SU-DHL-6 (cell line): ENCODE measurements around the gene AMPD3.

Experiments
- H2AFZ ChIP-seq: fragments of 200-600 bp; sonication (generic); 2 replicates; pipeline ENCODE4 v1.6.1; 2014; ENCODE audit warnings: low read depth, mild to moderate bottlenecking, moderate library complexity, mixed read lengths, antibody characterized with exemption, low read length; ENCODE audit not compliant: severe bottlenecking
- H3F3A ChIP-seq: fragments of 200-600 bp; shearing (Covaris generic); 2 replicates; pipeline ENCODE4 v1.6.0; 2016; ENCODE audit warnings: antibody characterized with exemption, mild to moderate bottlenecking; ENCODE audit not compliant: insufficient read depth
- H3K27ac ChIP-seq: fragments of 200-600 bp; sonication (generic); 2 replicates; pipeline ENCODE4 v1.5.1; 2016; ENCODE audit warnings: low read depth, mild to moderate bottlenecking, low read length, moderate library complexity, mixed read lengths
- H3K27me3 ChIP-seq: fragments of 200-600 bp; sonication (generic), shearing (Covaris generic); 2 replicates; pipeline ENCODE4 v1.6.0; 2014; ENCODE audit warnings: mild to moderate bottlenecking, low read length
- H3K36me3 ChIP-seq: fragments of 200-600 bp; sonication (generic); 2 replicates; pipeline ENCODE4 v1.6.1; 2014; ENCODE audit warnings: mild to moderate bottlenecking, low read length, mixed read lengths
- H3K4me2 ChIP-seq: fragments of 300-600, 200-600 bp; shearing (Covaris generic), sonication (generic); 2 replicates; pipeline ENCODE4 v1.6.0; 2014; ENCODE audit warnings: low read length, low read depth, mild to moderate bottlenecking; ENCODE audit not compliant: poor library complexity, severe bottlenecking
- H3K4me3 ChIP-seq: fragments of 200-600 bp; sonication (generic); 2 replicates; pipeline ENCODE4 v1.5.1; 2014; ENCODE audit warnings: antibody characterized with exemption, low read length, mild to moderate bottlenecking, mixed read lengths; ENCODE audit not compliant: insufficient read depth, poor library complexity, severe bottlenecking
- H3K79me2 ChIP-seq: fragments of 200-600 bp; sonication (generic); 2 replicates; pipeline ENCODE4 v1.6.1; 2014; ENCODE audit warnings: mild to moderate bottlenecking, low read length, moderate library complexity; ENCODE audit not compliant: insufficient read depth
- H3K9ac ChIP-seq: fragments of 200-600 bp; sonication (generic); 2 replicates; pipeline ENCODE4 v1.7.0; 2014; ENCODE audit warnings: mild to moderate bottlenecking, low read length
- H3K9me2 ChIP-seq: fragments of 200-600 bp; sonication (generic); replicated peaks from 2 replicates; pipeline ENCODE4 v1.6.1; 2014; ENCODE audit warnings: low read length; ENCODE audit not compliant: insufficient read depth
- H3K9me3 ChIP-seq: fragments of 200-600 bp; sonication (generic); 2 replicates; pipeline ENCODE4 v1.6.1; 2014; ENCODE audit warnings: low read length, mixed read lengths; ENCODE audit not compliant: insufficient read depth
- H4K20me1 ChIP-seq: fragments of 200-600 bp; sonication (generic); 2 replicates; pipeline ENCODE4 v1.6.1; 2014; ENCODE audit warnings: low read depth, mild to moderate bottlenecking, antibody characterized with exemption, low read length, moderate library complexity, mixed read lengths
- CTCF ChIP-seq: fragments of 200-600 bp; sonication (generic); IDR thresholded peaks from one replicate; pipeline ENCODE4 v1.5.1; 2017; ENCODE audit warnings: antibody characterized with exemption, mild to moderate bottlenecking, low read length, moderate library complexity; ENCODE audit not compliant: insufficient read depth, poor library complexity, severe bottlenecking
- EZH2phosphoT487 ChIP-seq: fragments of 200-600 bp; sonication (generic), shearing (Covaris generic); conservative IDR thresholded peaks from 2 replicates; pipeline ENCODE4 v1.6.1; 2018; ENCODE audit warnings: mild to moderate bottlenecking, antibody characterized with exemption, low read length, moderate library complexity, mixed read lengths

The AMPD3 gene

GRCh38 chr11:10481560-10482349 is 26.7 kb downstream of the AMPD3 start:
- Histone ChIP-seq H3F3A (no peaks in the 10 kb centered on the region), H3K27me3 (no peaks in the 10 kb centered on the region), H3K27ac (no peak overlapping the region), H3K4me3 (no peak overlapping the region), H3K9me3 (no peaks in the 10 kb centered on the region), H4K20me1 (no peaks in the 10 kb centered on the region), H2AFZ (no peak overlapping the region), H3K36me3 (no peaks in the 10 kb centered on the region), H3K9me2 (no peaks in the 10 kb centered on the region), H3K9ac (no peak overlapping the region), H3K79me2 (no peaks in the 10 kb centered on the region), H3K4me2 (no peak overlapping the region)
- TF ChIP-seq EZH2phosphoT487, result no peak
- TF ChIP-seq CTCF, result no peak

- no peak overlapping the region for H2AFZ ChIP-seq
- no peaks in the 10 kb centered on the region for H3K79me2 ChIP-seq
- no peak overlapping the region for H3K9ac ChIP-seq
- H3K4me3 ChIP-seq, result no peak overlapping the region
- no peaks in the 10 kb centered on the region for H3K9me2 ChIP-seq
- no peak overlapping the region for H3K27ac ChIP-seq
- H3F3A ChIP-seq, result no peaks in the 10 kb centered on the region
- no peaks in the 10 kb centered on the region for H3K27me3 ChIP-seq
- H3K36me3 ChIP-seq, result no peaks in the 10 kb centered on the region
- H3K9me3 ChIP-seq, result no peaks in the 10 kb centered on the region
- TF ChIP-seq CTCF, result no peak
- TF ChIP-seq EZH2phosphoT487, result no peak
- no peak overlapping the region for H3K4me2 ChIP-seq
- H4K20me1 ChIP-seq, result no peaks in the 10 kb centered on the region
Measured at GRCh38 chr11:10483174-10483573, 28.1 kb downstream of the AMPD3 start.

- Histone ChIP-seq H3K79me2 (no peaks in the 10 kb centered on the region), H3K9me3 (no peaks in the 10 kb centered on the region), H4K20me1 (no peaks in the 10 kb centered on the region), H3K4me3 (no peak overlapping the region), H3K36me3 (no peaks in the 10 kb centered on the region), H3K9me2 (no peaks in the 10 kb centered on the region), H3K27me3 (no peaks in the 10 kb centered on the region), H2AFZ (no peak overlapping the region), H3K4me2 (no peak overlapping the region), H3K9ac (no peak overlapping the region), H3F3A (no peaks in the 10 kb centered on the region), H3K27ac (no peak overlapping the region)
- TF ChIP-seq EZH2phosphoT487, result no peak
- TF ChIP-seq CTCF, result no peak
Measured at GRCh38 chr11:10483584-10483983, 28.5 kb downstream of the AMPD3 start.
